Measurements from ENCODE around the gene PSTPIP2. TPM values are rescaled to one million over a fixed set of nuclear protein-coding genes. Genes with fewer than 3 reads are reported as not detected.

The PSTPIP2 gene
- total and polyA plus RNA-seq, 11 donors = 0.65 to 15.0 (median 2.0) TPM

DNA sequence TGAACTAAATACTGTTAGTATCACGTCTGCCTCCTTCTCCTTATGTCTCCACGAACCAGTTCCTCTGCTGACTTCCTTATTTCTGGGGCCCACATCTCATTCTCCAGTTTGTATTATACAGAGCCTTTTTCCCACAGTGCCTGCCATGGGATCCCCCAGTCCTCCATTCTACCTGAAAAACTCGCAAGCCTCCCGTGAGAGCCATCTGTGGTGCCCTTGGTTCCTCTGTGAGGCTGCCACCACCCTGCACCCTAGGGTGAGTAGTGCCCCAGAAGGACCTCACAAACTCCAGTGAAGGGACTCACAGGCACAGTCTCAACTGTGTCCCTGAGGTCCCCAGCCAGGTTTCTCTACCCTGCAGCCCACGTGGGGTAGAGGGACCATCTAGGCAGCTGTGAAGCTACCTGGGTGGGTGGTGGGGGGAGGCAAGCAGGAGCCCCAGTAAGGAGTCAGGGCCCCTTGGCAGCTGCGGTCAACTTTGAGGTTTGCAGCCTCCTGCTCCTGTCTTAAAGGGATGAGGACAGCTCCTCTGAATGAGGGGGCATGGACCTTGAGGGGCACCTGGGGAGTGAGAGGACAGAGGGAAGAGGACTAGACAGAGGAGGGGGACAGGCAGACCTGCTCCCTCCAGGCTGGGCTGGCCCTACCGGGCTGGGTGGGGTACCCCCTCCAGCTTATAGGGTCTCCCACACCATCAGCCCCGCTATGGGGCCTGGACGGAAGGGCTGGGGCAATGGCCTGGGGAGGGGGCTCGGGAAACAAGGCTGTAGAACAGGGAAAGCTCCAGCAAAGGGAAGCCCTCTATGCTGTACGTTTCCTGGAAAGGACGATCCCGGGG, 1.0 kb downstream of the PSTPIP2 start:
- peaks cover 0 to 57% (median 19%) of the 10 kb centered on the region in 12 donors for H3K4me1 ChIP-seq
- H3K27ac ChIP-seq = peak overlapping the region in 2 of 12 donors; percentile 64 to 68
- TF ChIP-seq, protein P1, sequence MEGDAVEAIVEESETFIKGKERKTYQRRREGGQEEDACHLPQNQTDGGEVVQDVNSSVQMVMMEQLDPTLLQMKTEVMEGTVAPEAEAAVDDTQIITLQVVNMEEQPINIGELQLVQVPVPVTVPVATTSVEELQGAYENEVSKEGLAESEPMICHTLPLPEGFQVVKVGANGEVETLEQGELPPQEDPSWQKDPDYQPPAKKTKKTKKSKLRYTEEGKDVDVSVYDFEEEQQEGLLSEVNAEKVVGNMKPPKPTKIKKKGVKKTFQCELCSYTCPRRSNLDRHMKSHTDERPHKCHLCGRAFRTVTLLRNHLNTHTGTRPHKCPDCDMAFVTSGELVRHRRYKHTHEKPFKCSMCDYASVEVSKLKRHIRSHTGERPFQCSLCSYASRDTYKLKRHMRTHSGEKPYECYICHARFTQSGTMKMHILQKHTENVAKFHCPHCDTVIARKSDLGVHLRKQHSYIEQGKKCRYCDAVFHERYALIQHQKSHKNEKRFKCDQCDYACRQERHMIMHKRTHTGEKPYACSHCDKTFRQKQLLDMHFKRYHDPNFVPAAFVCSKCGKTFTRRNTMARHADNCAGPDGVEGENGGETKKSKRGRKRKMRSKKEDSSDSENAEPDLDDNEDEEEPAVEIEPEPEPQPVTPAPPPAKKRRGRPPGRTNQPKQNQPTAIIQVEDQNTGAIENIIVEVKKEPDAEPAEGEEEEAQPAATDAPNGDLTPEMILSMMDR (IDR thresholded peaks at IDR 0.05) = no peak
- TF ChIP-seq POLR2A (IDR thresholded peaks at IDR 0.05) = no peak
- H3K36me3 ChIP-seq = peaks cover 0 to 9% (median 0%) of the 10 kb centered on the region in 9 donors
- intact Hi-C loops (cut with DNase I) = loop anchor here (2.0 to 10.0 kb wide), 10 partner anchors 96 to 406 kb away; partner anchors contain the start of gene EPG5 (in 1 of the 10)
- H3K4me3 ChIP-seq = peak overlapping the region; percentile 59 to 88 (median 70)
- peaks cover 0 to 3% (median 0%) of the 10 kb centered on the region in 12 donors for H3K9me3 ChIP-seq
- no peaks in the 10 kb centered on the region for H3K27me3 ChIP-seq
- 46 to 72% (median 47%) methylated on average over 6 to 13 of the region's 13 CpGs for WGBS, 4 donors
- ATAC-seq = peak in 3 of 4 donors; percentile 7 to 33 (median 13)
- no peak for DNase-seq

DNA sequence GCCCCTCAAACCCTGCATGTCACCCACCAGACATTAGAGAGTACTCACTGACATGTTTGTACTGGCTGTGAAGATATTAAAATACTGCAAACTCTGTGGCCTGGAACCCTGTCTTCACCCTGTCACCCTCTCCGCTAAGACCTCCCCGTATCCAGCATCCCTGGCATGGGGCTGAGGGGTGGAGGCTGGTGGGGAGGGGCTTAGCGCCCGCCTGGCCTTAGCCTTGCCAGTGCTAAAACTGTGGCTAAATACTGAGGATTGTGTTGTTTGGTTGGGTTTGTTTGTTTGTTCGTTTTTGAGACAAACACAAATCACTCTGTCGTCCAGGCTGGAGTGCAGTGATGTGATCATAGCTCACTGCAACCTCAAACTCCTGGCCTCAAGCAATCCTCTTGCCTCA, 1.8 kb downstream of the PSTPIP2 start:
- no peaks in the 10 kb centered on the region for H3K27me3 ChIP-seq
- H3K36me3 ChIP-seq = peaks cover 0 to 7% (median 0%) of the 10 kb centered on the region in 9 donors
- peaks cover 0 to 3% (median 0%) of the 10 kb centered on the region in 12 donors for H3K9me3 ChIP-seq
- DNase-seq (no peak), ATAC-seq (no peak)
- no peak for TF ChIP-seq POLR2A (IDR thresholded peaks at IDR 0.05)
- TF ChIP-seq, protein P1 (IDR thresholded peaks at IDR 0.05) = no peak
- H3K4me3 ChIP-seq = peak overlapping the region in 1 of 12 donors; percentile 74
- 73 to 92% (median 83%) methylated on average over 6 of the region's 6 CpGs for WGBS, 4 donors
- peaks cover 0 to 57% (median 19%) of the 10 kb centered on the region in 12 donors for H3K4me1 ChIP-seq
- H3K27ac ChIP-seq = peak overlapping the region in 1 of 12 donors; percentile 68
- intact Hi-C loops (cut with DNase I) = loop anchor here (2.0 to 10.0 kb wide), 10 partner anchors 95 to 405 kb away; partner anchors contain the start of gene EPG5 (in 1 of the 10)

DNA sequence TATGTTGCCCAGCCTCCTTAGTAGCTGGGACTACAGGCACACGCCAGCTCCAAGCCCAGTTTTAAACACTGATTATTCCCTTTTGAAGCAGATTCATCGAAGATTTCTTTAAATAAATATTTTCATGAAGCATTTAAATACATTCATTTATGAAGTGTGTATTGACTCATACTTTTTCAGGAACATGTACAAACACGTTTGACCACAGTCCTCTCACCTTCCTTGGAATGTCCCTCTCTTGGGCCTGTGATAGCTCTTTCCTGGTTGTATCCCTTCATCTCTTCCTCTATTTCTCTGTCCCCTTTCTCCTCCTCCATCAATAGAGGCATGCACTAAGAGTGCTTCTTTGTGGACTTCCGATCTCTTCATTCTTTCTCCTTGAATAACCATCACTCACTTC, 2.5 kb downstream of the PSTPIP2 start:
- Histone ChIP-seq H3K27ac (no peak overlapping the region), H3K4me3 (no peak overlapping the region), H3K9me3 (peaks cover 0 to 3% (median 0%) of the 10 kb centered on the region in 12 donors), H3K36me3 (no peaks in the 10 kb centered on the region), H3K27me3 (no peaks in the 10 kb centered on the region), H3K4me1 (peaks cover 0 to 57% (median 19%) of the 10 kb centered on the region in 12 donors)
- WGBS, 4 donors = 86 to 91% (median 89%) methylated on average over 4 of the region's 4 CpGs
- DNase-seq (no peak), ATAC-seq (no peak)
- intact Hi-C loops (cut with DNase I) = loop anchor here in 3 of 10 donors (2.0 to 10.0 kb wide), 3 partner anchors 35 to 385 kb away; no protein-coding TSS in a partner anchor
- TF ChIP-seq, protein P1 (IDR thresholded peaks at IDR 0.05) = no peak
- no peak for TF ChIP-seq POLR2A (IDR thresholded peaks at IDR 0.05)

DNA sequence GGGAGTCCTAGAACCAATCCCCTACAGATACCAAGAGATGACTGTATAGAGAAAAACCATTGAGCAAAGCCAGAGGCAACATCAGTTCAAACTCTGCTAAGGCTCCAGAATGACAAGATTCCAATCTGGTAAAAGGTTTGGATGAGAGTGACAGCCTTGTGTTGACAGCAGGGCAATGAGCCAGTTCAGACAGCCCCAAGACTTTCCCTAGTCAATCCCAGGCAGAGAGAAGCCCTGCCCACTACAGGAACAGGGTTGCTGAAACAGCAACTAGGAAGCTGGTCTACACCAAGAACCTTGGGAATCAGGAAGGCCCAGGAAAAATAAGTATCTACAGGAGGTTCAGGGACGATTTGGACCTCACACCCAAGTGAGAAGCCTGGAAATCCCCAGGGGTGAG, 3.3 kb downstream of the PSTPIP2 start:
- TF ChIP-seq POLR2A (IDR thresholded peaks at IDR 0.05) = no peak
- TF ChIP-seq, protein P1 (IDR thresholded peaks at IDR 0.05) = no peak
- Histone ChIP-seq H3K4me3 (no peak overlapping the region), H3K9me3 (peaks cover 0 to 3% (median 0%) of the 10 kb centered on the region in 12 donors), H3K27me3 (no peaks in the 10 kb centered on the region), H3K27ac (no peak overlapping the region), H3K4me1 (peaks cover 0 to 60% (median 19%) of the 10 kb centered on the region in 12 donors), H3K36me3 (no peaks in the 10 kb centered on the region)
- no peak for DNase-seq
- 25 to 36% (median 32%) methylated on average over 1 of the region's 1 CpG for WGBS, 4 donors
- no peak for ATAC-seq
- intact Hi-C loops (cut with DNase I) = loop anchor here in 3 of 10 donors (2.0 to 10.0 kb wide), 3 partner anchors 34 to 384 kb away; no protein-coding TSS in a partner anchor

Measured in heart left ventricle (tissue), 16 donors.